ENCODE data around the gene GPD1L. TPM values are rescaled to one million over a fixed set of nuclear protein-coding genes. Genes with fewer than 3 reads are reported as not detected.

The GPD1L gene
- total and polyA plus RNA-seq, 2 of the 13 experiments (the other 11 are each of a cell fraction or from before 2014, with no cell fraction given), result 4.9 to 13.7 TPM

DNA sequence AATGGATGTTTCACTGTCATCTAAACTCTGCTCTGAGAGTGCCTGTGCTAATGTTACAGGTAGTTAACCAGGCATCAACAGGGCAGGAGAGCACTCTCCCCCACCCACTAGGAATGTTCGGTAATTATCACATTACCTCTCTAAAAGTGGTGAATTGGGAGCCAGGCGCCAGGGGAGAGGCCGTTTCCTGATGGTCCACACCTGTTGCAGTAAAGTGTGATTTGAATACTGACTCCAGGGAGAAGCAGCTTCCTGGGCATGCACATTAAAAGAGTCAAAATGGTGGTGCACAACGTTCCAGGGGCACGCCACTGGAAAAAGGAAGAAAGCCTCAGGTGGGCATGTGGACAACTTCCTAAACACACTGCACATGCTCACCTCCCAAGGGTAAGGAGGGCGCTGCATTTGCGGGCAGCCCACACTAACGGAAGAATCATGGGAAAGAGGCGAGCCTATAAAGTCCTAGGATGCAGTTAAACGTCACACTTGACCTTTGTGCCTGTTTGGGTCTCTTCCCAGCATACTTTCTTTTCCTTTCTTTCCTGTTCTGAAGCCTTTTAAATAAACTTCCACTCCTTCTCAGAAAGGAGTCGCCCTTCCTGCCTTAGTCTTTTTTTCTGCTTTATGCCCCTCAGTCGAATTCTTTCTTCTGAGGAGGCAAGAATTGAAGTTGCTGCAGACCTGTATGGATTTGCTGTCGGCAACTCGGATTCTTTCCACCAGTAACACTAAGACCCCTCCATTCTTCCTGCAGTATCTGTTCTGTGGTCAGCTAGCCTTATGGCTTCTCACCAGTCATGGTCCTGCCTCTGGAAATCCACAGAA, 28.9 kb upstream of the GPD1L start (continued):
- TF ChIP-seq ZBTB7B (CRISPR knock-in tag; IDR thresholded peaks at IDR 0.05), result 0 out of 2 replicates have a peak, but pooled peaks have one; percentile 22
- no peak for TF ChIP-seq ZNF251 (CRISPR knock-in tag; IDR thresholded peaks at IDR 0.05)
- peak; percentile 40; the same call in 1 of the 2 replicates for TF ChIP-seq TAF1 (CRISPR knock-in tag; IDR thresholded peaks at IDR 0.05)
- no peak for TF ChIP-seq JARID2 (CRISPR knock-in tag; IDR thresholded peaks at IDR 0.05; ENCODE audit: insufficient replicate concordance)
- TF ChIP-seq SSRP1 (CRISPR knock-in tag; IDR thresholded peaks at IDR 0.05), result no peak
- no peak for TF ChIP-seq ZNF773 (CRISPR knock-in tag; IDR thresholded peaks at IDR 0.05; ENCODE audit: borderline replicate concordance)
- no peak for TF ChIP-seq GZF1 (CRISPR knock-in tag; IDR thresholded peaks at IDR 0.05)
- peak; percentile 53; the same call in 1 of the 2 replicates for TF ChIP-seq BRD4 (CRISPR knock-in tag; IDR thresholded peaks at IDR 0.05)
- no peak for TF ChIP-seq TRIM24 (CRISPR knock-in tag; IDR thresholded peaks at IDR 0.05)
- TF ChIP-seq MEIS1 (CRISPR knock-in tag; IDR thresholded peaks at IDR 0.05; ENCODE audit: borderline replicate concordance), result no peak
- TF ChIP-seq SAP130 (CRISPR knock-in tag; IDR thresholded peaks at IDR 0.05; ENCODE audit: low read depth), result 0 out of 2 replicates have a peak, but pooled peaks have one; percentile 46
- no peak for TF ChIP-seq RBAK (CRISPR knock-in tag; IDR thresholded peaks at IDR 0.05)
- peak; percentile 40; the same call in 1 of the 2 replicates for TF ChIP-seq RCOR2 (CRISPR knock-in tag; IDR thresholded peaks at IDR 0.05)
- TF ChIP-seq, protein P1, sequence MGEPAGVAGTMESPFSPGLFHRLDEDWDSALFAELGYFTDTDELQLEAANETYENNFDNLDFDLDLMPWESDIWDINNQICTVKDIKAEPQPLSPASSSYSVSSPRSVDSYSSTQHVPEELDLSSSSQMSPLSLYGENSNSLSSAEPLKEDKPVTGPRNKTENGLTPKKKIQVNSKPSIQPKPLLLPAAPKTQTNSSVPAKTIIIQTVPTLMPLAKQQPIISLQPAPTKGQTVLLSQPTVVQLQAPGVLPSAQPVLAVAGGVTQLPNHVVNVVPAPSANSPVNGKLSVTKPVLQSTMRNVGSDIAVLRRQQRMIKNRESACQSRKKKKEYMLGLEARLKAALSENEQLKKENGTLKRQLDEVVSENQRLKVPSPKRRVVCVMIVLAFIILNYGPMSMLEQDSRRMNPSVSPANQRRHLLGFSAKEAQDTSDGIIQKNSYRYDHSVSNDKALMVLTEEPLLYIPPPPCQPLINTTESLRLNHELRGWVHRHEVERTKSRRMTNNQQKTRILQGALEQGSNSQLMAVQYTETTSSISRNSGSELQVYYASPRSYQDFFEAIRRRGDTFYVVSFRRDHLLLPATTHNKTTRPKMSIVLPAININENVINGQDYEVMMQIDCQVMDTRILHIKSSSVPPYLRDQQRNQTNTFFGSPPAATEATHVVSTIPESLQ (CRISPR knock-in tag; conservative IDR thresholded peaks at IDR 0.05), result no peak
- TF ChIP-seq ZNF543 (CRISPR knock-in tag; IDR thresholded peaks at IDR 0.05), result no peak
- TF ChIP-seq KLF12 (CRISPR knock-in tag; IDR thresholded peaks at IDR 0.05; ENCODE audit: borderline replicate concordance), result no peak
- no peak for TF ChIP-seq SNAI1 (CRISPR knock-in tag; IDR thresholded peaks at IDR 0.05; ENCODE audit: borderline replicate concordance)
- TF ChIP-seq, protein P2, sequence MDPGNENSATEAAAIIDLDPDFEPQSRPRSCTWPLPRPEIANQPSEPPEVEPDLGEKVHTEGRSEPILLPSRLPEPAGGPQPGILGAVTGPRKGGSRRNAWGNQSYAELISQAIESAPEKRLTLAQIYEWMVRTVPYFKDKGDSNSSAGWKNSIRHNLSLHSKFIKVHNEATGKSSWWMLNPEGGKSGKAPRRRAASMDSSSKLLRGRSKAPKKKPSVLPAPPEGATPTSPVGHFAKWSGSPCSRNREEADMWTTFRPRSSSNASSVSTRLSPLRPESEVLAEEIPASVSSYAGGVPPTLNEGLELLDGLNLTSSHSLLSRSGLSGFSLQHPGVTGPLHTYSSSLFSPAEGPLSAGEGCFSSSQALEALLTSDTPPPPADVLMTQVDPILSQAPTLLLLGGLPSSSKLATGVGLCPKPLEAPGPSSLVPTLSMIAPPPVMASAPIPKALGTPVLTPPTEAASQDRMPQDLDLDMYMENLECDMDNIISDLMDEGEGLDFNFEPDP (CRISPR knock-in tag; conservative IDR thresholded peaks at IDR 0.05), result no peak
- TF ChIP-seq CSRNP1 (CRISPR knock-in tag; IDR thresholded peaks at IDR 0.05), result peak; percentile 77
- no peak for TF ChIP-seq ZEB1 (IDR thresholded peaks at IDR 0.05; ENCODE audit: insufficient replicate concordance, low read depth)
- TF ChIP-seq TP53 (CRISPR knock-in tag; conservative IDR thresholded peaks at IDR 0.05), result no peak; the same call in 1 of the 2 replicates
- no peak for TF ChIP-seq ZFP82 (CRISPR knock-in tag; IDR thresholded peaks at IDR 0.05; ENCODE audit: borderline replicate concordance)
- no peak for TF ChIP-seq ZNF563 (CRISPR knock-in tag; IDR thresholded peaks at IDR 0.05)
- no peak for TF ChIP-seq MNT (IDR thresholded peaks at IDR 0.05)
- no peak for TF ChIP-seq RFX3 (CRISPR knock-in tag; IDR thresholded peaks at IDR 0.05)
